Measurements from ENCODE around the gene TMEM119.

TMEM119 gene

GRCh38 chr12:108616359-108616758, 18.5 kb upstream of the TMEM119 start:
- no peak for DNase-seq (ENCODE audit: low read depth)

- no peak for DNase-seq (ENCODE audit: low read depth)
Measured at GRCh38 chr12:108615918-108616317, 18.0 kb upstream of the TMEM119 start.

GRCh38 chr12:108614639-108615038, 16.8 kb upstream of the TMEM119 start:
- DNase-seq (ENCODE audit: low read depth) = no peak

DNA sequence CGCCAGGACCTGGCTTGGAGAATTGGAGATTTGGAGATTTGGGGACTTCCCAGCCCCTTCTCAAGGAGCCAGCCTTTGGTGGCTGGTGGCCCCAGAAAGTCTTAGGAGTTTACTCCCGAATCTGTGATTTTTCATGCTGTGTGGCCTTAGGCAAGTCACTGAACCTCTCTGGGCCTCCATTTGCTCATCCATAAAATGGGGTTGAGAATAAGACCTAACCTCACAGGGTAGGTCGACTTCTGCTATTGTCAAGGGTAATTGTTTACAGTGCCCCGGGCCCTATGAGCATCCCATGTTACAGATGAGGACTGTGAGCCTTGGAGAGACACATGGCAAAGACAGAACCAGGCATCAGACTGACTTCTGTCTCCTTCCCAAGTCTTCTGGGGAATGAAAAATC, 16.2 kb upstream of the TMEM119 start:
- DNase-seq (ENCODE audit: low read depth) = no peak

DNA sequence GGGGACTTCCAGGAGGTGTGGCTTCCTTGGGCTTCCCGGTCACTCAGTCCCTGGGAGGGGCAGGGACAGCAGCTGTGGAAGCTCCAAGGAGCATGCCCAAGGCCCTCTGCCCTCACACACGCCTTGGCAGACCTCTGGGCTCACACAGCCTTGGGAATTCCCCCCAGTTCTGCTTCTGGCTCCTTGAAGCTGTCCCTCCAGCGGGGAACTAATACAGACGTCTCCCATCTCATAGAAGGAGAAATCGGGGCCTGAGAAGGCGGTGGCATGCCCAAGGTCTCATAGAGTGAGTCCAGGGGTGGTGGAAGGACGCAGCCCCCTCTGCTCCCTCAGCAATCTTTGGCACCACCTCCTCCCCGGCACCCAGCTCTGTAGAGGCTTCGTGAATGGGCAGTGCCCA, 15.7 kb upstream of the TMEM119 start:
- DNase-seq (ENCODE audit: low read depth) = no peak

DNA sequence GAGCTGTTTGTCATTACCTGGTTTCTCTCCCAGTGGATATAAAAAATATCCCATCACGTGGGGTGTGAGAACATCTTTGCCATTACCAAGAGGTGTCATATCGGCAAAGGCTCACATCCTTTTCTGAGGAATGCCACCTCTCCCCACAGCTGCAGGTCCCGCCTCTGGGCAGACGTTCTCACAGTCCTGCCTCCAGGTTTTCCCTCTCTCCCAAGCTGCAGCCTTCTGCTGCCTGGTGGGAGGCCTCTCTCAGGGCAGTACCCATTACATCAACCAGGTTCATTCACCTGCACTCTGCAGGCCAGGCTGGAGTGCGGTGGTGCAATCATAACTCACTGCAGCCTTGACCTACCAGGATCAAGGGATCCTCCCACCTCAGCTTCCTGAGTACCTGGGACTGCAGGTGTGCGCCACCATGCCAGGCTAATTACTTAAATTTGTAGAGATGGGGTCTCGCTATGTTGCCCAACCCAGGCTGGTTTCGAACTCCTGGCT, 15.0 kb upstream of the TMEM119 start:
- DNase-seq (ENCODE audit: low read depth) = no peak

DNA sequence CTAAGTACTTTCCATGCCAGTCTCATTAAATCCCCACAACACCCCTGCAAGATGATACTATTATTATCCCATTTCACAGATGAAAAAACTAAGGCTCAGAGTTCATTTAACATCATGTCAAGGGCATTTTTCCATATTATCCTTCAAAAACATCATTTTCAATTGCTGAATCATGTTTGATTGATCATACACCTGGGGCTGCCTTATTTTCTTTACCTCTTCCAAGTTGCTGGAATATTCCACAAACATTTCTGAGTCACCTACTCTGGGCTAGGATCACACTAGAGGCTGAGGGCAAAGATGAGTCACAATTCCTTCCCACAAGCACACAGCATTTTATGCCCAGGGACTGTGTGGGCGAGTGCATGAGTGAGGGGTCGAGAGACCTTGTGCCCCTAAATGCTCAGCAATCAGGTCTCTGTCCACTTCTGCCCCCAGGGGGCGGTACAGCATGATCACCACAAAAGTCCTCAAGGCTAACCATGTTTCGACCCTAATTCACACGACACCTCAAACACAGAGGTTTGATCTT, 14.1 kb upstream of the TMEM119 start:
- no peak for DNase-seq (ENCODE audit: low read depth)

DNA sequence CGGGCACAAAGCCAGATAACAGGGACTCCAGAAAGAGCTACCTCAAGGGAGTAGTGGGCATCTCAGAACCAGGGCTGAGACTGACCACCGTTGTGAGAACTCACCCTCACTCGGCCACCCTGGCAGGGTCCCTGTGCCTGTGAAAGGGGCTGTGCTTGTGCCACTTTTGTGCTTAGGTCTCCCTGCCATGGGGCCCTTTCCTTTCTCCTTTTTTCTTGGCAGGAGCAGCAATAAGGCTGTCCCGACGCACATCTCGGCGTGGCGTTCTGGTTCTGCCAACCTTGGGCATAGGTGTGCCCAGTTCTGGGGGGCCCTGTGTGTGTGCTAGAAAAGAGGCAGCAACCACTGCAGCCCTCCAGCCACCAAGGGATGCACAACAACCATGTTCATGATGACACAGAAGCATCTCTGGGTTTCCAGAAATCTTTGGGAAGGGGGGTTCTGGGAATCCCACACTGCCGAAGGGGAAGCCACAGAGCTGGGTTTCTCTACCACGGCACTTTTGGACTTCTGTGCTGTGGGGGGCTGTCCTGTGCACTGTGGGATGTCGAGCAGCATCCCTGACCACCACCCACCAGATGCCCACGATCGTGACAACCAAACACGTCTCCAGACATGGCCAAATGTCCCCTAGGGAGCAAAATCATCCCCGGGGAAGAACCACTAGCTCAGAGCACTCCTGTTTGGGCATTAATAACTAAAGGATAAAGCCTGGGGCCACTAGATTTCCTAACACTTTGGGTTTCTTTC, 13.1 kb upstream of the TMEM119 start:
- no peak for DNase-seq (ENCODE audit: low read depth)

- DNase-seq (ENCODE audit: low read depth) = no peak
Measured at GRCh38 chr12:108610336-108610815, 12.5 kb upstream of the TMEM119 start.

GRCh38 chr12:108609537-108610335, 11.9 kb upstream of the TMEM119 start:
- DNase-seq (ENCODE audit: low read depth) = peak; percentile 85

GRCh38 chr12:108608616-108609015, 10.7 kb upstream of the TMEM119 start:
- DNase-seq (ENCODE audit: low read depth) = no peak

GRCh38 chr12:108607981-108608600, 10.2 kb upstream of the TMEM119 start:
- no peak for DNase-seq (ENCODE audit: low read depth)

- no peak for DNase-seq (ENCODE audit: low read depth)
Measured at GRCh38 chr12:108606492-108606891, 8.6 kb upstream of the TMEM119 start.

DNA sequence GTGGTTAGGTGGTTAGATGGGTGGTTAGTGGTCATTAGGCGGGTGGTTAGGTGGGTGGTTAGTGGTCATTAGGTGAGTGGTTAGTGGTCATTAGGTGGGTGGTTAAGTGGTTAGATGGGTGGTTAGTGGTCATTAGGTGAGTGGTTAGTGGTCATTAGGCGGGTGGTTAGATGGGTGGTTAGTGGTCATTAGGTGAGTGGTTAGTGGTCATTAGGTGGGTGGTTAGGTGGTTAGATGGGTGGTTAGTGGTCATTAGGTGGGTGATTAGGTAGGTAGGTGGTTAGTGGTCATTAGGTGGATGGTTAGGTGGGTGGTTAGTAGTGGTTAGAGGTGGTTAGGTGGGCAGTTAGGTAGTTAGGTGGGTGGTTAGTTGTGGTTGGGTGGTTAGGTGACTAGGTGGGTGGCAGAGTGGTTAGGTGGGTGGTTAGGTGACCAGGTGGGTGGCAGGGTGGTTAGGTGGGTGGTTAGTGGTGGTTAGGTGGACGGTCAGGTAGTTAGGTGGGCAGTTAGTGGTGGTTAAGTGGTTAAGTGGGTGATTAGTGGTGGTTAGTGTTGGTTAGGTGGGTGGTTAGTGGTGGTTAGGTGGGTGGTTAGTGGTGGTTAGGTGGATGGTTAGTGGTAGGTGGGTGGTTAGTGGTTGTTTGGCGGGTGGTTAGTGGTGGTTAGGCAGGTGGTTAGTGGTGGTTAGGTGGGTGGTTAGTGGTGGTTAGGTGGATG, 8.0 kb upstream of the TMEM119 start:
- no peak for DNase-seq (ENCODE audit: low read depth)

DNA sequence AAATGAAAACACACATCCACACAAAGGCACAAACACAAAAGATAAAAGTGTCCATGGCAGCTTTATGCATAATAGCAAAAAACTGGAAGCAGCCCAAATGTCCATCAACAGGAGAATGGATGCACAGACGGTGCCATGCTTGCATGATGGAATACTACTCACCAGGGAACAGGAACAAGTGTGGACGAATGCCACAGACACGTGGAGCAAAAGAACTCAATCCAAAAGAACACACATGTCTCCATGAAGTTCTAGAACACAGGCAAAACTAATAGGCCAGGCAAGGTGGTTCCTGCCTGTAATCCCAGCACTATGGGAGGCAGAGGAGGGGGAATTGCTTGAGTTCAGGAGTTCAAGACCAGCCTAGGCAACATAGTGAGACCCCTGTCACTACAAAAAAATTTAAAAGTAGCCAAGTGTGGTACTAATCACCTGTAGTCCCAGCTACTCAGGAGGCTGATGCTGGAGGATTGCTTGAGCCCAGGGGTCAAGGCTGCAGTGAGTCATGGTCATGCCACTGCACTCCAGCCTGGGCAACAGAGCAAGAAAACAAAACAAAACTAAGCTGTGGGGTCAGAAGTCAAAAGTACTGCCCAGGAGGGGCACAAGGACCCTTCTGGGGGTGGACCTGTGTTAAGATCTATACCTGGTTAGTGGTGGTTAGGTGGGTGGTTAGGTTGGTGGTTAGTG, 7.3 kb upstream of the TMEM119 start:
- no peak for DNase-seq (ENCODE audit: low read depth)

DNA sequence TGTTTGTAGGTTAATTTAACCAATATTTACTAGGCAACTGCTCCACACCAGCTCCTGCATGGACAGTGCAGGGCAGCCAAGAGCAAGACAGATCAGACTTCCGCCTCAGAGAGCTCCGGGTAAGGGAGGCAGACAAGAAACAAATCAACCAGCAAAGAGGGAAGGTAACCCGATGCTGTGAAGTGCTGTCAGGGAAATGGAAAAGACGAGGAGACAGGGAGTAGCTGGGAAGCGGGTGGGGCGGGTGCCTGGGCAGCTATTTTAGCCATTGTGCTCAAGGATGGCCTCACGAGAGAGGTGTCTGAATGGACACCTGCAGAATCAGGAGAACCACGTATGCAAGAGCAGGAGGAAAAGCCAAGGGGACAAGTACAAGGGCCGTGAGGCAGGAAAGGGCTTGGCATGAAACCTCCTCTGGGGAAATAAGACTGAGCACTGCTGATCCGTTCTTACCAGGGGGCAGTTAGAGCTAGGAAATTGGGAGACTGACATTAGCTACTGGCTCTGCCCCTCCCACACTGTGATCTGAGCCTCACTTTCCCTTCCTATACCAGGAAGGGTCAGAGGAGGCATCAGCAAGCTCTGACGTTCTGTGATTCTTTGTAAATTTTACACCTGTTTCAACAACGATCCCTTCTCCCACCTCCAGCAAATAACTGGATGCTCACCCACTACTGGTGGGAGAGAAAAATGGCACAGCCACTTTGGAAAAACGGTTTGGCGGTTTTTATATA, 6.5 kb upstream of the TMEM119 start:
- no peak for DNase-seq (ENCODE audit: low read depth)

- DNase-seq (ENCODE audit: low read depth) = no peak
Measured at GRCh38 chr12:108603743-108604142, 5.9 kb upstream of the TMEM119 start.

GRCh38 chr12:108602976-108603704, 5.3 kb upstream of the TMEM119 start:
- DNase-seq (ENCODE audit: low read depth) = no peak

DNA sequence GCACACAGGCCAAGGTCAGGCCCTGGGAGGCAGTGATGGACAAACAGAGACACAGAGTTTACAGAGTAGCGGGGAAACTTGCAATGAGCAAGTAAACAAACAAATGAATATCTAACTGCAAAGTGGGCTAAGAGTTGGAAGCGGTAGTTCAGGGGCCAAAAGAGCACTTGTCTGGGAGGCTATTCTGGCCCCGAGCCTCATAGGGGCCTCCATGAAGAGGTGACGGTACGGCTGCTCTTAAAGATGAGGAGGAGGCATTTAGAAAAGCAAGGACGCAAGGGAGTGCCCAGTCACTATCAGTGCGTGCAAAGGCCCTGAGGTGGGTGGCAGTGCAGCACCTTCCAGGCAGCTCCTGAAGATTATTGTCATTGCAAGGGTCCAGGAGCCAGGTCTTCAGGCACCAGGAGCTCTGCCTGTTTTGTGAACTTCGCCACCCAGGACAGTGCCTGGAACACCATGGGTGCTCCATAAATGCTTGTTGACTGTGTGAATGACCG, 4.4 kb upstream of the TMEM119 start:
- DNase-seq (ENCODE audit: low read depth) = no peak

- no peak for DNase-seq (ENCODE audit: low read depth)
Measured at GRCh38 chr12:108600702-108601007, 2.8 kb upstream of the TMEM119 start.
